ENCODE data around the gene TMPRSS5.
"Not testable (repeated sequence)": the region's sequence is repeated elsewhere in the genome, so short reads cannot be mapped to it uniquely, and the experiment has no call there.

TMPRSS5 gene

DNA sequence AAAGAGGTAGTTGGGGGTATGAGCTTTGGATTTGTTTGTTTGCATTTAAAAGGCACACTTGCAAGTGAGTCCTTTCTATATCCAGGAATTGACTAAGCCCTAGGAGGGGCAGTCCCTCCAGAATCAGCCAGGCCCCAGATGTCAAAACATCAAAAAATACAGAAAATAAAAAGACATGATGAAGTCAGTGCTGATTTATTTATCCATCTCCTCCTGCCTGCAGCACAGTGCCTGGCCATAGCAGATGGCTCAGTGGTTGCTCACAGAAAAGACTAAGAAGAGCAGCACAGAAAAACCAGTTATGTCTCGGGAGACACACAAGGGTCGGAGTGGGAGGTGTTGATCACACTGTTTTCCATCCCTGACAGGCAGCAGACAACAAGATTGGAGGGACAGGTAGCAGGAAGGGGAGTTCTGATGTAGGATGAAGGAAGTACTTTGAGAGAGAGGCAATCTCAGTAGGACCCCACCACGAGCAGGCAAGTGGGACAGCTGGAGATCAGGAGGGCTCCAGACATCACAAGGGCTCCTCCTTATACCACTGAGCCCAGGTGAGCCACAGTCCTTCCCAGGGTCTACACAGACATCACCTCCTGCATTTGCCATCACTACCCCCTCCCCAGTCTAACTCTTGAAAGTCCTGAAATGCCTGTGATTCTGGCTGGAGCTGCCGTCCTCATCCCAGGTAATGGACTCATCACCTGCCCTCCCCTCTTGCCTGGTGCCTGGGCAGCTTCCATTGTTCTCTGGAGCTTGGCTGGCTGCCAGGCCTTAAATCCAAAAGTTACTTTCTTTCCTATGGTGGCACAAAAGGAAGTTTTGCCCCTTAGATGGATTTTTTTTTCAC is 32.3 kb downstream of the TMPRSS5 start:
- no peak overlapping the region for H3K4me3 ChIP-seq (ENCODE audit: control insufficient read depth, low read depth, low read length)
- TF ChIP-seq, protein P1, sequence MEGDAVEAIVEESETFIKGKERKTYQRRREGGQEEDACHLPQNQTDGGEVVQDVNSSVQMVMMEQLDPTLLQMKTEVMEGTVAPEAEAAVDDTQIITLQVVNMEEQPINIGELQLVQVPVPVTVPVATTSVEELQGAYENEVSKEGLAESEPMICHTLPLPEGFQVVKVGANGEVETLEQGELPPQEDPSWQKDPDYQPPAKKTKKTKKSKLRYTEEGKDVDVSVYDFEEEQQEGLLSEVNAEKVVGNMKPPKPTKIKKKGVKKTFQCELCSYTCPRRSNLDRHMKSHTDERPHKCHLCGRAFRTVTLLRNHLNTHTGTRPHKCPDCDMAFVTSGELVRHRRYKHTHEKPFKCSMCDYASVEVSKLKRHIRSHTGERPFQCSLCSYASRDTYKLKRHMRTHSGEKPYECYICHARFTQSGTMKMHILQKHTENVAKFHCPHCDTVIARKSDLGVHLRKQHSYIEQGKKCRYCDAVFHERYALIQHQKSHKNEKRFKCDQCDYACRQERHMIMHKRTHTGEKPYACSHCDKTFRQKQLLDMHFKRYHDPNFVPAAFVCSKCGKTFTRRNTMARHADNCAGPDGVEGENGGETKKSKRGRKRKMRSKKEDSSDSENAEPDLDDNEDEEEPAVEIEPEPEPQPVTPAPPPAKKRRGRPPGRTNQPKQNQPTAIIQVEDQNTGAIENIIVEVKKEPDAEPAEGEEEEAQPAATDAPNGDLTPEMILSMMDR (IDR thresholded peaks at IDR 0.05; ENCODE audit: control insufficient read depth, insufficient read depth, low read depth, low read length, missing control alignments), result no peak
- DNase-seq (ENCODE audit: low read depth), result no peak

DNA sequence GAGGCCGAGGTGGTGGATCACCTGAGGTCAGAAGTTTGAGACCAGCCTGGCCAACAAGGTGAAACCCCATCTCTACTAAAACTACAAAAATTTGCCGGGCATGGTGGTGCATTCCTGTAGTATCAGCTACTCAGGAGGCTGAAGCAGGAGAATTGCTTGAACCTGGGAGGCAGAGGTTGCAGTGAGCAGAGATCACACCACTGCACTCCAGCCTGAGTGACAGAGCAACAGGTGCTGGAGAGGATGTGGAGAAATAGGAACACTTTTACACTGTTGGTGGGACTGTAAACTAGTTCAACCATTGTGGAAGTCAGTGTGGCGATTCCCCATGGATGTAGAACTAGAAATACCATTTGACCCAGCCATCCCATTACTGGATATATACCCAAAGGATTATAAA is 34.2 kb downstream of the TMPRSS5 start:
- H3K4me3 ChIP-seq (ENCODE audit: control insufficient read depth, low read depth, low read length); DNase-seq (ENCODE audit: low read depth): not testable (repeated sequence)

DNA sequence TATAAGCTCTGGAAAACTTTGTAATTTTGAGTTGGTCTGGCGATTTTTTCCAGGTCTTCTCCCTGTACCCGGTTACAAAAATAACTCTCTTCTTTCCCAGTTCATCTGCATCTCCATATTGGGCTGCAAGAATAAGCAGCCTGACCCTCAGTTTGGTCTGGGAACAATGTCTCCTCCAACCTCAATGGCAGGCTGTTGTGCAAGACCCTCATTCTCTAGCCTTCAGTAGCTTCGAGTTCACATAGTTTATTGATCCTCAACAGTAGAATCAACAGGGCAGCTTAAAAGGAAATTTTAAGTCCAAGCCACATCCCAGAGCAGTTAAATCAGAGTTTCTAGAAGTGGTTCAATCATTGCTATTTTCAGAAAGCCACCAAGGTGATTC is 35.3 kb downstream of the TMPRSS5 start:
- H3K4me3 ChIP-seq (ENCODE audit: control insufficient read depth, low read depth, low read length), result no peak overlapping the region
- no peak for DNase-seq (ENCODE audit: low read depth)
- TF ChIP-seq, protein P1 (IDR thresholded peaks at IDR 0.05; ENCODE audit: control insufficient read depth, insufficient read depth, low read depth, low read length, missing control alignments), result no peak

DNA sequence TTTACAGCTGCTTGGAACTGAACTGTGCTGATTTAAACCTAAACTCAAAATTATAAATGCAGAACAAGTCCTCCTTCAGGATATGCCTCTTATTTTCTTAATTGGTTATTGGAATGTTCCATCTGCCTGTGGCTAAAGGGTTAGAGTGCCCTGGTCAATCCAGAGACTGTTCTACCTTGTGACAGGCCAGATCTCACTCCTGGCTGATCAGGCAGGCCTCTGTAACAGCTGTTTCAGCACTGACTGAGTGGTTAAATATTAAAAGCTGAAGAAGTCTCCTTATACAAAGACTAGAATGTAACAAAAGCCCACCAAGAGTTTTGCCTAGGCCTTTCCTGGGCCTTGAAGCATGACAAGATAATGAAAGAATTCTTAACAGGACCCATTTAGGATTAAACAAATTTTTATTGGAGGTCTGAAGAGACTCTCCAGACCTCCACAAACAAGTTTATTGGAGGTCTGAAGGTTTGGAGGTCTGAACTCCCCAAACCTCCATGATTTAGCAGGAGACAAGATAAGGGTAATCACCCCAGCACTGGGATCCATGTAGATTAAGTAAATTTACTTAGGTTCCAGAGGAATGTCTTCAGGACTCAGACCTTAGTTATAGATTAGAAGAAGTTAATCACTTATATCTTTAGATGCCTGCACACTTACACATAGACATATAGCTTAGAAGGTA is 35.8 kb downstream of the TMPRSS5 start:
- TF ChIP-seq, protein P1 (IDR thresholded peaks at IDR 0.05; ENCODE audit: control insufficient read depth, insufficient read depth, low read depth, low read length, missing control alignments), result no peak
- H3K4me3 ChIP-seq (ENCODE audit: control insufficient read depth, low read depth, low read length), result no peak overlapping the region
- DNase-seq (ENCODE audit: low read depth), result no peak

DNA sequence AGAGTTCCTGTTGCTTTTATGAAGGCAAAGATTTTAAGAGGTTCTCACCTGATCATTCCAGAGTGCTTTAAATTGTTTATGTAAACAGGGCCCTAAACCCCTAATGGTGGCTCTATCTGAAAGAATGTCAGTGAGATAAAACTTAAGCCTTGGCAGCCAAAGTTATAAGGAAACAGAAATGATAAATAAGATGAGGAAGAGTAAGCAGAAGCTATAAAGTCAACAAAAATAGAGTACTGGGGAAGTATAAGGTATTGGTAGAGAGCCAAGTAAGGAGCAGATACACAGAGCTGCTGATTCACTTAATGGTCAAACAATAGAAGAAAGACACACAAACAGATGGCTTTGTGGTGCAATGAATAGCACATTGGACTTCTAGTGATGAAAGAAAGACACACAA is 37.9 kb downstream of the TMPRSS5 start:
- no peak overlapping the region for H3K4me3 ChIP-seq (ENCODE audit: control insufficient read depth, low read depth, low read length)
- no peak for DNase-seq (ENCODE audit: low read depth)
- TF ChIP-seq, protein P1 (IDR thresholded peaks at IDR 0.05; ENCODE audit: control insufficient read depth, insufficient read depth, low read depth, low read length, missing control alignments), result no peak

DNA sequence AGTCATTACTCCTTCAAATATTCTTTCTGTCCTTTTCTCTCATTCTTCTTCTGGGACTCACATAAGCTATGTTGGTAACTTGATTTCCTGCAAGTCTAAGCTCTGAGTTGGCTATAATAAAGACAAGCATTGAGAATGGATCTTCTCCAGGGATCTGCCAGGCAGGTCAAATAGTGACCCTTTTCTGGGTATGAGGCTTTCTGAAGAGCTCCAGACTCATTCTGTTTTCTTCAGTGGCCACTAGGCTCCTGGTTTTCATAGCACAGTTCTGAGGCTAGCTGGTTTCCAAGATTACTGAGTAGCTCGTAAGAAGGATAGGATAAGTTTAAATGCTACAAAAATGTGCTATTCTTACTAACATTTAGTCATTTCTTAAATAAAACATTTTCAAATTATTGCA is 38.3 kb downstream of the TMPRSS5 start:
- no peak overlapping the region for H3K4me3 ChIP-seq (ENCODE audit: control insufficient read depth, low read depth, low read length)
- DNase-seq (ENCODE audit: low read depth), result no peak
- TF ChIP-seq, protein P1 (IDR thresholded peaks at IDR 0.05; ENCODE audit: control insufficient read depth, insufficient read depth, low read depth, low read length, missing control alignments), result no peak

DNA sequence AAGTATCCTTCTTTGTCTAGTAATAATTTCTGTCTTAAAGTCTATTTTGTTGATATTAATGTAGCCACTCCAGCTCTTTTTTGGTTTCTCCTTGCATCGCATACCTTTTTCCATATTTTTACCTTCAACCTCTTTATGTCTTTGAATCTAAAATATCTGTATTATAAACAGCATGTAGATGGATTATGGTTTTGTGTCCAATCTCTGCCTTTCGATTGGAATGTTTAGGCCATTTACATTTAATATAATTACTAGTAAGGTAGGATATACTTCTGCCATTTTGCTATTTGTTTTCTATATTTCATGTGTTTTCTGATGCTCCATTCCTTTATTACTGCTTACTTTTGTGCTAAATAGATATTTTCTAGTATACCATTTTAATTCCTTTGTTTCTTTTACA is 39.5 kb downstream of the TMPRSS5 start:
- H3K4me3 ChIP-seq (ENCODE audit: control insufficient read depth, low read depth, low read length), result no peak overlapping the region
- no peak for DNase-seq (ENCODE audit: low read depth)
- TF ChIP-seq, protein P1 (IDR thresholded peaks at IDR 0.05; ENCODE audit: control insufficient read depth, insufficient read depth, low read depth, low read length, missing control alignments), result no peak

All from AG09309 (cell line).